Esophagus muscularis mucosa (tissue), 3 donors: ENCODE data around the gene ROBO1.

Source experiments
- POLR2A ChIP-seq: fragments of 450-650 bp; IDR thresholded peaks from one replicate; pipeline ENCODE4 v1.6.1; 2017; ENCODE audit warnings: antibody characterized with exemption, moderate library complexity, mild to moderate bottlenecking, low read depth
- TF ChIP-seq, protein P1 (sequence below), 3 experiments: fragments of 200-600 bp in 2 of 3; fragments of 450-650 bp in 1 of 3; sonication (generic) in 2 of 3; IDR thresholded peaks; one replicate each; pipeline ENCODE4 v1.5.1; 2017 to 2019; ENCODE audit warnings: antibody characterized with exemption in 3 of 3, mild to moderate bottlenecking in 2 of 3, moderate library complexity in 1 of 3

GRCh38 chr3:79661896-79662295, 105.9 kb downstream of the ROBO1 start:
- TF ChIP-seq, protein P1, sequence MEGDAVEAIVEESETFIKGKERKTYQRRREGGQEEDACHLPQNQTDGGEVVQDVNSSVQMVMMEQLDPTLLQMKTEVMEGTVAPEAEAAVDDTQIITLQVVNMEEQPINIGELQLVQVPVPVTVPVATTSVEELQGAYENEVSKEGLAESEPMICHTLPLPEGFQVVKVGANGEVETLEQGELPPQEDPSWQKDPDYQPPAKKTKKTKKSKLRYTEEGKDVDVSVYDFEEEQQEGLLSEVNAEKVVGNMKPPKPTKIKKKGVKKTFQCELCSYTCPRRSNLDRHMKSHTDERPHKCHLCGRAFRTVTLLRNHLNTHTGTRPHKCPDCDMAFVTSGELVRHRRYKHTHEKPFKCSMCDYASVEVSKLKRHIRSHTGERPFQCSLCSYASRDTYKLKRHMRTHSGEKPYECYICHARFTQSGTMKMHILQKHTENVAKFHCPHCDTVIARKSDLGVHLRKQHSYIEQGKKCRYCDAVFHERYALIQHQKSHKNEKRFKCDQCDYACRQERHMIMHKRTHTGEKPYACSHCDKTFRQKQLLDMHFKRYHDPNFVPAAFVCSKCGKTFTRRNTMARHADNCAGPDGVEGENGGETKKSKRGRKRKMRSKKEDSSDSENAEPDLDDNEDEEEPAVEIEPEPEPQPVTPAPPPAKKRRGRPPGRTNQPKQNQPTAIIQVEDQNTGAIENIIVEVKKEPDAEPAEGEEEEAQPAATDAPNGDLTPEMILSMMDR (IDR thresholded peaks at IDR 0.05) = no peak
- no peak for TF ChIP-seq POLR2A
